GM04503 (cell line): Measurements from ENCODE around the gene NCAM1.

Experiments
- DNase-seq: peaks from one replicate; pipeline ENCODE4 v3.0.0-alpha.2; 2012; ENCODE audit warnings: low read depth

NCAM1 gene

DNA sequence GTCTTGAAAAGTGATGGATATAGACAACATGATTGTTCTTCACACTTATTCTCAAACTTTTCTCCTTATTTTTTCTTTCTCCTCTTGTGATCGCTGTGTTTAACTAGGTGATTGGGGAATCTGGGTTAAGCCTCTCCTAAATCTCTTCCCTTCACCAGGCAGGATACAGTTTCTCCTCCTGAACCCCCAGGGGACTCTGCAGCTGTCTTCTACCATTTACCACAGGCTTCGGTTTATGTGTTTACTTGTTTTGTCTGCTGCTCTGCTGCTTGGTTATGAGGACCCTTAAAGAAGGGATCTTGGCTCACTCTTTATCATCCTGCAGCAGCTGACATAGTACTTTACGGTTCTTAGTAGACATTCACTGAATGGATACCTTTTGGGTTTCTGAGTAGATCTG is 124.2 kb downstream of the NCAM1 start:
- no peak for DNase-seq

DNA sequence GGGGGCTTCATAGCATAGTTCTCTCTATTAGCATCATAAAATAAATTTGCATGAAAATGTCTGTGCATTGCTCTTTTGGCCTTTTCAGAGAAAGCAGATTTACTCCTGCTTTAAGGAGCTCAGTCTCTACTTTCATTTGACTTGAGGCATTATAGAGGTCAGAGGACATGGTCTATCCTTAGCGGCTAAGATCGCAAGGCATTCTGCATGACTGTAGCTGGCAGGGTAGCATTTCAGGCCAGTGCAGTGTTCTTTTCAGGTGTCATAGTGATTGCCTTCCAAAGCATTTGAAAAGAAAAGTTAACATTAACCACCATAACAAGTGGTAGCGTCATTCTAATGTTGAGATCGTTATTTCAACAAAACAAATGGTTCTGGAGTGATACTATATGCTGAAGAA is 126.5 kb downstream of the NCAM1 start:
- no peak for DNase-seq

GRCh38 chr11:113090716-113091480 is 129.7 kb downstream of the NCAM1 start:
- no peak for DNase-seq

GRCh38 chr11:113091481-113091780 is 130.2 kb downstream of the NCAM1 start:
- no peak for DNase-seq

GRCh38 chr11:113096648-113097047 is 135.4 kb downstream of the NCAM1 start:
- no peak for DNase-seq

GRCh38 chr11:113103932-113104690 is 142.9 kb downstream of the NCAM1 start:
- no peak for DNase-seq

- DNase-seq, result no peak
Measured at GRCh38 chr11:113104691-113105251, 143.6 kb downstream of the NCAM1 start.

GRCh38 chr11:113105592-113105991 is 144.4 kb downstream of the NCAM1 start:
- no peak for DNase-seq

GRCh38 chr11:113106507-113106906 is 145.3 kb downstream of the NCAM1 start:
- DNase-seq, result peak; percentile 68

DNA sequence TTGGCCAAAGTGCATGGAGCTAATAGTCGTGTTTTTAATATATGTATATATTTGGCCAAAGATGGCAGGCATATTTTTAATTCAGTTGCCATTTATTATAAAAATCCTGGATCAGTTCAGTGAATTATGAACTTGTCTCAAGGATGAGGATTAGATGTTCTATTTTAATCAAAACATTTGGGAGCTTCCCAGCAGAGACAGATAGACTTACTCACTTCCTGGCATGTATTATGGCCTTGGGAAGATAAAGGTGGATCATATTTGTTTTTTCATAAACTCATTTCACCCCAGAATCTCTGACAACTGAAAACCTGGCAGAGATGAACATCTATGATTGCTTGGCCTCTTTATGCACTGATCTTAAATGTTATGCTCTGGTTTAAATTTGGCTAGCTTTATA is 148.8 kb downstream of the NCAM1 start:
- no peak for DNase-seq

DNA sequence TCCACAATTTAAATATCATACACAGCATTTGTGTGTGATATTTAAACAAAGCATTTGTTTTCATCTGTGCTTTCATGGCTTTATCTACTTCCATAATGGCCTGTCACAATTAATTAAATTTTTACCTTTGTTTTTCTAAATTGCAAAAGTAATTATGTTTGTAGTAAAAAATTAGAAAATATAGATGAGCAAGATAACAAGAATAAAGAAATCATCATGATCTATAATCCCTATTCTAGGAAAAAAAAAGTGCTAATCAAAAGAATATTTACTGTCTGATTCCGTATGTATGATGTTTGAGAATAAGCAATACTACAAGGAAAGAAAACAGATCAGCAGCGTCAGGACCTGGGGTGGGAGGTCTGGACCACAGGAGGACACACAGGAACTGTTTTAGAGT is 149.9 kb downstream of the NCAM1 start:
- DNase-seq, result no peak

DNA sequence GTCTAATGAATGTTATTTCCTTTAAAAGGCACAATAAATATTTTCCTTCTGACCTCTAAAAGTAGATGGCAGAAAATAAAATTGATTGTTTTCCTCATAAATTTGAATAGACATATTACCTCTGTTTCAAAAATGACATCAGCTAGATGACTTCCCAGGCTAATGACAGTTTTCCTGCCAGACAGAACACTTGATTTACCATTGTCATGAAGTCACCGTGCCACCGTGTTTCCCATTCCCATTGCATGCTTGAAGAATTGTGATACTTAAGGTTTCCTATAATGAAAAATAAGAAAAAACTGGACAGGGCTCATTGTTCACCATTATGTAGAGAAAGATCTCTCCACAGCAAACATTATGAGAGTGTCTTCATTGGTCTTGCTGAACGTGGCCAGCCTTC is 151.1 kb downstream of the NCAM1 start:
- no peak for DNase-seq

DNA sequence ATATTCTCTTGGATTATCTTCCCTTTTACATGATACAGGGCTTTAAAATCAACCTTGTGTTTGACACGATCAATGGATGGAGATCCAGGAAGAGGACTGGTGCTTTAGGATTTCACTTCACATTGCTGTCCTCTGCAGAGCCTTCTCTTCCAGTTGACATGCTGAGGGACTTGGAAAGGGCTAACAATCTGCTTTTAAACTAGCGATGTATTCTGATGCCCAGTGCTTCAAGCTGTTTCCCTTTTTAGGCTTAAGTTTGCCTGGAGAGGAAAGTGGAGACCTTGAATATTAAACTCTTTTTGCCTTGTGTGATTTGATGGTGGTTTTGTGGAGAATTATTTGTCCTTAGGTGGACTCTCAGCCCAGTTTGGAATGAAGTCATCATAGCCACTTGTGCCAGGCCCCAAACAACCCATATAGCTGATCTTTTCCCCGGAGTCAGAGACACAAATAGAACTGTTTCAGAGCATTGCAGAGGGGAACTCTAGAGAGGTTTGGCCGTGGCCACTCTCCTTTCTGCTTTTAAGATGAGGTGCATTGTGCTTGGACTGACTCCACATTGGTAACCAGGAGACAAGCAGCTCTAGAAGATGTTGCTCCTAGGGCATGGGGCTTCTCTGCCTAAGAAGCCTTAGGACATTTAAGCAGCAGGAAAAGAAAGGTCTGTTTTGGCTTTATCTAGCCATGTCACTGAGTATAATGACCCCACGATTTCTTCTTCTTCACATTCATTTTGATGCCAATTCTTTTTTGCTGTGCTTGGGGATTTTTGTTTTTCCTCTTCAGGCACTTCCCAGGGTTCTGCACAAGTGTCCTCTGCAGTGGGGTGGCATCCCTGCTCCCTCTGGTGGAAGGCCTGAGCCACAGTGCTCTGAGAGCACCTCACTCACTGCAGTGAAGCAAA is 152.8 kb downstream of the NCAM1 start:
- peak; percentile 12 for DNase-seq

DNA sequence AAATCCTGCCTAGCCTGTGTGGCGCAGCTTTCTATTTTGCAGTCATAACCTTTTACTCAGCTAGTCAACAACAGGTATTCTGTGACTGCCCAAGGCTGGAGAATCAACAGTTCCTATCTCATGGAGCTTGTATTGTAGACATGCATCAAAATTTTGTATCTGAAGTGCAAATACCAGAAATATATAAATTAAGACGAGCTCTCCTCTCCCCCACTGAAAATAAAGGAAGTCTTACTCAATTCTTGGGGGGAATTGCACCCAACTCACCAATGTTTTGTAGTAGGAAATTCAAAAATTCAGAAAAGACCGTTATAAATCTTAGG is 153.4 kb downstream of the NCAM1 start:
- no peak for DNase-seq

DNA sequence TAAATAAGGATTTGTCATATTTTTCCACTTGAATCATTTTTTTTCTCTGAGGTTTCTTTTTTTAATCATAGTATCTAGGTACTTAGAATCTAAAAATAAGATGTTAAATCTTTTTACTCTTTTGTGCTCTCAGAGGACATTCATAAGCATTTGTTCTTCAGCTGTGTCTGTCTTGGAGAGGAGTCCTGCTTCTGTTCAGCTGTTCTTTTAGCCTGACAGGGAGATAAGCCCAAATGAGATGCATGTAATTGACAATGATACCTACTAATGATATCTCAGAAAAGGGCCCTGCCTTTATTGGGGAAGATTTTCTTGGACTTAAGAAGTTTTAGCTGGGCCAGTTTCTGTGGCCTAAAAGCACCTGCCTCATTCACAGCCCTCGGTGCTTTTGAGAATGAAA is 156.9 kb downstream of the NCAM1 start:
- no peak for DNase-seq

DNA sequence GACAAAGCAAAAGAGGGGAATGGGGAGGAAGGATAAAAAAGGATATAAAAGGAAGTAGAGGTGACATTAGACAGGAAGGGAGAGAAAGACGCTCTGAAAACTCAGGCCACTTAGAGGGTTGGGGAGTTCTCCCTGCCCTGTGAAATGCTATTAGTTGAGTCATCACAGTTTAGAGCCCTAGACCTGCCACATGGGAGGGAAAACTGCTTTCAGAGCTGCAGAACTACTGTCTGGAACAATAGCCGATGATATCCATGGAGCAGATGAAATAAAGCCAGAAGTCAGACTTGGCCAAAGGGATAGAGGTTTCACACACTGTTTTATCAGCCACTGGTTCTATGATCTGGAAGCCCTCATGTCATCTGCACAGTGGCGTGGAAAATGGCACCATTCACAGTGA is 157.9 kb downstream of the NCAM1 start:
- DNase-seq, result peak; percentile 2

DNA sequence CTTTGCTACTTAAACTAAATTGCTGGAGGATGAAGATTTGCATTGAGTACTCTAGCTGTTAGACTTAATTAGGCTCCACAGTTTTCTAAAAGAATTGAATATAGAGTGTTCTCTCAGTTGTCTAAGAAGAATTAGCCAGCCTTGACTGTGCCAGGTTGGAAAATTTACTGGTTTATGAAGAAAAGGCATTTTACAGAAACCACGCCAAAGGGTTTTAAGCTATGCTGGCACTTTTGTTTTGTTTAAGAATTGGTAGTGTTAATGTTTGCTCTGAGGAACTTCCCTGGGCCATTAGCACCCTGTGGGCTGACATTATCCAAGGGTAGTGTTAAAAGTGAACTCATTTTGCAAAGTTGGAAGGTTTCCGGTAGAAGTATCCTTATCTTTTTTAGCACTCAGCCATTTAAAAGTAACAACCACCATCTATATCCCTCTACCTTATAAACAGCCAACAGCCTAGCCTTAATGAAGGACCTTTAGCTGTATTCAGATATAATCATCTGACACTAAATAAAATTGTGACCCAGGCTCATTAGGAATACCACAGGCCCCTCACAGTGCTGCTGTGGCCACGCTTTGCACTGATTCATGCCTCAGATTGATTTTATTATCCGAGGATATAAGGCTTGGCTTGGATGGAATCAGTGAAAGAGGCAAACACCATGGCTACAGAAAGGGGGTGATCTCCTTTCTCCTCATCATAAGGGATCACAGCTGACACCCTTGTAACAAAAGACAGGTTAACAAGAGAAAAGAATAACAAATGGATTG is 158.9 kb downstream of the NCAM1 start:
- no peak for DNase-seq

DNA sequence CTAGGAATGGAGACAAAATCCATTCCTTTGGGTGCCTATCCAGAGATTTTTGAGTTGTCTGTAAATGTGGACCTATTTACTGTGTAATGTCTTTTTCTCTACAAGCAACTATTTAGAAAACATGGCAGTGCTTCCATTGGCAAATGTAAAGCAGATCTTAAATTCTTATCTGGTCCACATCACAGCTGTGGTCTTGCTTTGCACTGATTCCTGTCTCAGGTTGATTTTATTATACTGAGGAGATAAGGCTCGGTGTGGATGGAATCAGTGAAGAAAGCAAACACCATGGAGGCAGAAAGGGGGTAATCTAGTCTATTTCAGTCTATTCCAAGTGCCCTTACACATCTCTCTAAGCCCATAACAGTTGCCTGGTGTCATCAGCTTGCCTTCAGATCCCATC is 160.5 kb downstream of the NCAM1 start:
- no peak for DNase-seq

GRCh38 chr11:113124006-113124405 is 162.8 kb downstream of the NCAM1 start:
- DNase-seq, result no peak

DNA sequence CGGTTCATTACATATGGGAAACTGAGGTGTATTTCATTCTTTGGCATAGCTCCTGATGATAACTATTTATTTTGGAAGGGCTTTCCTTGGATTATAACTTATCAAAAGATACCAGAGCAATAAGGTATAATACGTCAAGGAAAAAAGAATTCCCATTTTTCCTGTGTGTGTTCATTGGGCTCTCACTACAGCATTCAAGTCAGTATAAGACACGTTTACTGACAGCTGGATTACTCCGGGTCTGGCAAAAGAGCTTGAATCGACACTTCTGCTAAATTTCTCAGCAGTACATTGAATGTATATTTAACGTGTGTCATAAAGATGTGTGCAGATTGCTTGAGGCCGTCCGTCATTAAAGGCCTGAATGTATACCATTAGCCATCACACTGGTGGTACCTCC is 163.4 kb downstream of the NCAM1 start:
- DNase-seq, result no peak

GRCh38 chr11:113129261-113129992 is 168.2 kb downstream of the NCAM1 start:
- DNase-seq, result no peak
